Measurements from ENCODE around the gene OSBP2.

Gene OSBP2

DNA sequence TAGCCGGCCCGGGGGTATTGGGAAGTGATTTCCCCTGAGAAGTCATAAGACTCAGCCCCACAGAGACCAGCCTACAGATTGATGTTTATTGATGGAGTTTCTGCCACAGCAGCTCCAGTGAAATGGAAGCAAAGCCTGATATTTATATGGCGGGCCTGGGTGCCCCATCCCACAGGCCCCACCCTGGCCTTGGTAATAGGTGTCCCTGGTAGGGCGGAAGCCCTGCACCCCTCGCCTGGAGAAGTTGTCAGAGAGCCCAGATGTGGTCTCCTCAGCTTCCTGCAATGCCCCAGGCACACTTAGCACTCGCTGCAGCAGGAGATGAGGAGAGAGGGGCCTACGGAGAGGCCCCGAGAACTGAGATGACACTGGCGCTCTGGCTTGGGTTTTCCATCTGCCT lies 166.5 kb downstream of the OSBP2 start:
- no peak for TF ChIP-seq CEBPB (IDR thresholded peaks at IDR 0.05)
- no peak for TF ChIP-seq FOXM1 (IDR thresholded peaks at IDR 0.05; ENCODE audit: borderline replicate concordance, low read depth)
- TF ChIP-seq TAF1 (IDR thresholded peaks at IDR 0.05; ENCODE audit: low read depth) = no peak
- TF ChIP-seq RAD21 (IDR thresholded peaks at IDR 0.05; ENCODE audit: low read depth) = no peak
- no peak for TF ChIP-seq YY1 (IDR thresholded peaks at IDR 0.05; ENCODE audit: low read depth)
- TF ChIP-seq TCF12 (IDR thresholded peaks at IDR 0.05; ENCODE audit: low read depth) = no peak
- TF ChIP-seq CREB1 (IDR thresholded peaks at IDR 0.05; ENCODE audit: low read depth) = no peak
- no peak for TF ChIP-seq EP300 (IDR thresholded peaks at IDR 0.05; ENCODE audit: borderline replicate concordance)
- TF ChIP-seq, protein P1, sequence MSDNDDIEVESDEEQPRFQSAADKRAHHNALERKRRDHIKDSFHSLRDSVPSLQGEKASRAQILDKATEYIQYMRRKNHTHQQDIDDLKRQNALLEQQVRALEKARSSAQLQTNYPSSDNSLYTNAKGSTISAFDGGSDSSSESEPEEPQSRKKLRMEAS (IDR thresholded peaks at IDR 0.05) = no peak
- no peak for TF ChIP-seq NFIC (IDR thresholded peaks at IDR 0.05)
- TF ChIP-seq, protein P2, sequence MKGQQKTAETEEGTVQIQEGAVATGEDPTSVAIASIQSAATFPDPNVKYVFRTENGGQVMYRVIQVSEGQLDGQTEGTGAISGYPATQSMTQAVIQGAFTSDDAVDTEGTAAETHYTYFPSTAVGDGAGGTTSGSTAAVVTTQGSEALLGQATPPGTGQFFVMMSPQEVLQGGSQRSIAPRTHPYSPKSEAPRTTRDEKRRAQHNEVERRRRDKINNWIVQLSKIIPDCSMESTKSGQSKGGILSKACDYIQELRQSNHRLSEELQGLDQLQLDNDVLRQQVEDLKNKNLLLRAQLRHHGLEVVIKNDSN (IDR thresholded peaks at IDR 0.05) = no peak
- TF ChIP-seq, protein P3, sequence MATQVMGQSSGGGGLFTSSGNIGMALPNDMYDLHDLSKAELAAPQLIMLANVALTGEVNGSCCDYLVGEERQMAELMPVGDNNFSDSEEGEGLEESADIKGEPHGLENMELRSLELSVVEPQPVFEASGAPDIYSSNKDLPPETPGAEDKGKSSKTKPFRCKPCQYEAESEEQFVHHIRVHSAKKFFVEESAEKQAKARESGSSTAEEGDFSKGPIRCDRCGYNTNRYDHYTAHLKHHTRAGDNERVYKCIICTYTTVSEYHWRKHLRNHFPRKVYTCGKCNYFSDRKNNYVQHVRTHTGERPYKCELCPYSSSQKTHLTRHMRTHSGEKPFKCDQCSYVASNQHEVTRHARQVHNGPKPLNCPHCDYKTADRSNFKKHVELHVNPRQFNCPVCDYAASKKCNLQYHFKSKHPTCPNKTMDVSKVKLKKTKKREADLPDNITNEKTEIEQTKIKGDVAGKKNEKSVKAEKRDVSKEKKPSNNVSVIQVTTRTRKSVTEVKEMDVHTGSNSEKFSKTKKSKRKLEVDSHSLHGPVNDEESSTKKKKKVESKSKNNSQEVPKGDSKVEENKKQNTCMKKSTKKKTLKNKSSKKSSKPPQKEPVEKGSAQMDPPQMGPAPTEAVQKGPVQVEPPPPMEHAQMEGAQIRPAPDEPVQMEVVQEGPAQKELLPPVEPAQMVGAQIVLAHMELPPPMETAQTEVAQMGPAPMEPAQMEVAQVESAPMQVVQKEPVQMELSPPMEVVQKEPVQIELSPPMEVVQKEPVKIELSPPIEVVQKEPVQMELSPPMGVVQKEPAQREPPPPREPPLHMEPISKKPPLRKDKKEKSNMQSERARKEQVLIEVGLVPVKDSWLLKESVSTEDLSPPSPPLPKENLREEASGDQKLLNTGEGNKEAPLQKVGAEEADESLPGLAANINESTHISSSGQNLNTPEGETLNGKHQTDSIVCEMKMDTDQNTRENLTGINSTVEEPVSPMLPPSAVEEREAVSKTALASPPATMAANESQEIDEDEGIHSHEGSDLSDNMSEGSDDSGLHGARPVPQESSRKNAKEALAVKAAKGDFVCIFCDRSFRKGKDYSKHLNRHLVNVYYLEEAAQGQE (IDR thresholded peaks at IDR 0.05; ENCODE audit: low read depth) = no peak
- TF ChIP-seq ZBTB7A (IDR thresholded peaks at IDR 0.05; ENCODE audit: low read depth) = no peak
- no peak for TF ChIP-seq EGR1 (IDR thresholded peaks at IDR 0.05)
- TF ChIP-seq TEAD4 (IDR thresholded peaks at IDR 0.05) = no peak

DNA sequence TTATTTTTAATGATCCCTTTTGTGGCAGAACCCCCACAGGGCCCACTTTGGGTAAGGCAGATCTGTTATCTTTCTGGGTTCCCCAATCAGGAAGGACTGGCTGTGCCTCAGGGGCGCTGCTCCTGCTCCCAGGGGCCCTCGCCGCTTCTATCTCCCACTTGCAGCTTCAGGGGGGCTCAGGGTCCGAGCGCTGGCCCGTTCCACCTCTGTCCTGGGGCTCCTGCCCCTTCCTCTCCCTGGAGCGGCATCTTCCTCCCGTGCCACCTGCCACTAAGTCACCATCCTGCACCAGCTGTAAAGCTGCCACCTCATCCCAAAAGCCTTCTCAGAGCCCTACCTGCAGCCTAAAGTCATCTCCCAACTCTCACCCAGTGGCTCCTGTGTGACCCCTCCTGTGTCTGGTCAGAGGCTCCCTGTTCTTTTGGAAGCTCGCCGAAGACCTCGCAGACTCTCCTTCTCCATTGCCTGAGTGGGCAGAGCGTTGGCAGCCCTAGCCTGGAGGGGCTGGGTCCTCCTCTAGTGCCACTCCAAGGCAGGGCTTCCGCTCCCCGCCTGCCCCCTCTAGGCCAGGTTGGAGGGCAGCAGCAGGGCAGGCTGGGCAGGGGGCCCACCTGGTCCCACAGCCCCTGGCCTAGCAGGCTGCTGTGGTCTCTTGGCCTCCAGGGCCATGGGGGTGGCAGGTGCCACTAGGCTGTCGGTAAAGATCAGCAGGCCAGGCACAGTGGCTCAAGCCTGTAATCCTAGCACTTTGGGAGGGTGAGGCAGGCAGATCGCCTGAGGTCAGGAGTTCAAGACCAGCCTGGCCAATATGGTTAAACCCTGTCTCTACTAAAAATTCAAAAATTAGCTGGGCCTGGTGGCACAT lies 167.2 kb downstream of the OSBP2 start:
- no peak for TF ChIP-seq NFIC (IDR thresholded peaks at IDR 0.05)
- no peak for TF ChIP-seq EP300 (IDR thresholded peaks at IDR 0.05; ENCODE audit: borderline replicate concordance)
- no peak for TF ChIP-seq YY1 (IDR thresholded peaks at IDR 0.05; ENCODE audit: low read depth)
- no peak for TF ChIP-seq CEBPB (IDR thresholded peaks at IDR 0.05)
- no peak for TF ChIP-seq EGR1 (IDR thresholded peaks at IDR 0.05)
- no peak for TF ChIP-seq TEAD4 (IDR thresholded peaks at IDR 0.05)

DNA sequence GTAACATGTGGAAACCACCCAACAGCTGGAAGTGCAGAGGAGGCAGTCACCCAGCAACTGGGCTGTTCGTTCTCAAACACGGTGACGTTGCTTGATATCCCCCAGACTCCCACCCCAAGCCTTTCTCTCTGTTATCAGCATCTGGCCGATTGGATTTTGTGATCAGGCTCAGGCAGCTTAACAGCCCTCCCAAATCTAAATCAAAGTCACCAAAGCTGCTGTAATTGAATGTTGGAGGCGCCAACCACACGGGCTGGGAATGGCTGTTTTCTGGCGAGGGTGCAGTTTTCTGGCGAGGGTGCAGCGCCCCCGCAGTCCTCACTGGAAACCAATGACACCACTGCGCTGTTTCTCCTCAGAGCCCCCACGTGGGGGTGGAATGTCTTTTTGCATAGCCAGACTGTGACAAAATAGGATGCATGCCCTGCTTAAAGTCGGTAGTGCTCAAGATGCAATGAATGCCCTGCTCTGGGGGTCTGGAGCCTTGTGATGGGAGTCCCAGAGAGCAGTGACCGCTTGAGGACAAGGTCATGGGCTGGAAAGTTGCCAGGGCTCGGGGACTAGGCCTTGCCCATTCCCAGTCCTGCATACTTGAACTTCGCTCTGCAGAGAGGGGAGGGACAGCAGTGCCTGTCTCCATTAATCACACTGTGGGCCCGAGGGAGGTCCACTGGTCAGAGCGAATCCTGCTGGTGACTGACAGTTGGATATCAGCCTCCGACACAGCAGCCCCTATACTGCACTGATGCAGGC lies 168.6 kb downstream of the OSBP2 start:
- TF ChIP-seq ZBTB7A (IDR thresholded peaks at IDR 0.05; ENCODE audit: low read depth) (no peak), EP300 (IDR thresholded peaks at IDR 0.05; ENCODE audit: borderline replicate concordance) (no peak), TCF12 (IDR thresholded peaks at IDR 0.05; ENCODE audit: low read depth) (no peak), CREB1 (IDR thresholded peaks at IDR 0.05; ENCODE audit: low read depth) (no peak), TAF1 (IDR thresholded peaks at IDR 0.05; ENCODE audit: low read depth) (no peak), TEAD4 (IDR thresholded peaks at IDR 0.05) (no peak), NFIC (IDR thresholded peaks at IDR 0.05) (no peak), YY1 (IDR thresholded peaks at IDR 0.05; ENCODE audit: low read depth) (no peak), EGR1 (IDR thresholded peaks at IDR 0.05) (no peak)
- TF ChIP-seq, protein P1 (IDR thresholded peaks at IDR 0.05) = no peak
- TF ChIP-seq, protein P3 (IDR thresholded peaks at IDR 0.05; ENCODE audit: low read depth) = no peak

DNA sequence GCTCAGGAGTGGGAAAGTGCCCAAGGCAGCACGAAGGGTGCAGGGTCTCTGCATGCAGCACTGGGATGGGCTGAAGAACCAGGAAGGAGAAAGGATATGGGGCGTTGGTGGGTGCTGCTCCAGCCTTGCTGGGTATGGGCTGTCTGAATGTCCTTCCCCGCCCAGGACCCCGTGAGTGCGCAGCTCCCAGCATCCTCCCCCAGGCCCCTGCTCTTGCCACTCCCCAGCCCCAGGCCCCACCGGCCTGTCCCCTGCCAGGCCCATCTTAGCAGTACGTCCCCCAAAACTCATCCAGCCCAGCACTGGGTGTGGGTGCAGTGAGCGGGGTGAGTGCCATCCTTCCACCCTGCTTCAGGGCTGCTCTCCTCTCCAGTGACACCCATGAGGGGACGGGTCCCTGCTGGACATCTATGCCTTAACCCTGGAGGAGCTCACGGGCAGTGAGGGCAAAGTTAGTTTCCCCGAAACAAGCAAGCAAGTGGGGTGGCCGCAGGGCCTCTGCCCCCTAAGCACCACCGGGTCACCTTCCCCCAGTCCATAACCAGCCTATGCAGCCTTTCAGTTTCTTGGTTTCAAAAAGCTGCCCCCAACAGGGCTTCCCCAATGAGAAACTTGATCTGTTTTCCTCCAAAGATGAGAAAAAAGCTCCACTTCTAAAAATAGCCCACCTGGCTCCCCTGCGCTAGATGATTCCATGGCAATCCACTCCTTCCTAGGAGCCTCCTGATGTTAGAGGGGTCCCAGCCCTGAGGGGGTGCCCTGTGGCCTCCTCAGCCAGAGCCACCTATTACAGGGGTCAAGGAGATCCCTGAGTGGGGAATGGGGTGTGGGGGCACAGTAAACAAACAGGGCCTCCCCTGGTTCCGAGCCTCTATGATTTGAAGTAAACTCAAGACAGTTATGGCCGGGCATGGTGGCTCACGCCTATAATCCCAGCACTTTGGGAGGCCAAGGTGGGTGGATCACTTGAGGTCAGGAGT lies 170.1 kb downstream of the OSBP2 start:
- TF ChIP-seq NFIC (IDR thresholded peaks at IDR 0.05) (no peak), CEBPB (IDR thresholded peaks at IDR 0.05) (no peak), TAF1 (IDR thresholded peaks at IDR 0.05; ENCODE audit: low read depth) (no peak), YY1 (IDR thresholded peaks at IDR 0.05; ENCODE audit: low read depth) (no peak), TEAD4 (IDR thresholded peaks at IDR 0.05) (no peak), RAD21 (IDR thresholded peaks at IDR 0.05; ENCODE audit: low read depth) (no peak), FOXM1 (IDR thresholded peaks at IDR 0.05; ENCODE audit: borderline replicate concordance, low read depth) (no peak), CREB1 (IDR thresholded peaks at IDR 0.05; ENCODE audit: low read depth) (no peak), EGR1 (IDR thresholded peaks at IDR 0.05) (no peak), TCF12 (IDR thresholded peaks at IDR 0.05; ENCODE audit: low read depth) (no peak)
- TF ChIP-seq, protein P1 (IDR thresholded peaks at IDR 0.05) = no peak
- TF ChIP-seq, protein P3 (IDR thresholded peaks at IDR 0.05; ENCODE audit: low read depth) = no peak

All from Ishikawa (cell line).